ENCODE measurements around the gene CARD11. TPM values are rescaled to one million over a fixed set of nuclear protein-coding genes. Genes with fewer than 3 reads are reported as not detected.

CARD11 gene
- total RNA-seq, 1 donor from 2014 or later: 11.0 TPM

GRCh38 chr7:2997014-2997413, 46.7 kb downstream of the CARD11 start:
- Mint-ChIP-seq H3K4me1 (ENCODE audit: low read depth) (peaks cover 6% of the 10 kb centered on the region), H3K36me3 (ENCODE audit: insufficient read depth) (no peaks in the 10 kb centered on the region), H3K9me3 (ENCODE audit: low read depth) (peaks cover 5% of the 10 kb centered on the region), H3K4me3 (ENCODE audit: low read depth) (no peak overlapping the region), H3K27me3 (no peaks in the 10 kb centered on the region), H3K27ac (no peak overlapping the region)
- no peak for DNase-seq (ENCODE audit: low spot score, unreplicated experiment)
- no peak for TF ChIP-seq CTCF (IDR thresholded peaks at IDR 0.05; ENCODE audit: unreplicated experiment)

- Mint-ChIP-seq H3K27me3 (no peaks in the 10 kb centered on the region), H3K36me3 (ENCODE audit: insufficient read depth) (peaks cover 1% of the 10 kb centered on the region), H3K9me3 (ENCODE audit: low read depth) (peaks cover 7% of the 10 kb centered on the region), H3K4me3 (ENCODE audit: low read depth) (no peak overlapping the region), H3K27ac (no peak overlapping the region), H3K4me1 (ENCODE audit: low read depth) (peaks cover 6% of the 10 kb centered on the region)
- no peak for TF ChIP-seq CTCF (IDR thresholded peaks at IDR 0.05; ENCODE audit: unreplicated experiment)
- DNase-seq (ENCODE audit: low spot score, unreplicated experiment): no peak
These were observed 47.5 kb downstream of the CARD11 start for GRCh38 chr7:2996141-2996540.

DNA sequence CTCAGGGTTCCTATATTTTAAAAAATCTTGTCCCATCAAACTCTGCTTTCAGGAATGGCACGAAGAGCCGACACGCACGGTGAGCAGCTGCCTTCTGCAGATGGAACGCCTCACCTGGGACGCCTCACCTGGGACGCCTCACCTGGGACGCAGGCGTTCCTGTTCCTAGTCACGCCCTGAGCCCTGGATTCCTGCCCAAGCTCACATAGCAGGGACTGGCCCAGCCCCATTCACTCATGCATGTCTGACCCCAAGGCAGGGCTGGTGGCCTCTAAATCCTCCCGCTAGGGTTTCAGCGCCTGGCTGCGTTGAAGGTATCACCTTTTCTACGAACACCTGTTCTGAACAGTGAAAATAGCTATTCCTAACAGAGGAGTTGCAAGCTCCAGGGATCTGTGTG, 49.8 kb downstream of the CARD11 start:
- TF ChIP-seq CTCF (IDR thresholded peaks at IDR 0.05; ENCODE audit: unreplicated experiment): no peak
- H3K4me1 Mint-ChIP-seq (ENCODE audit: low read depth): no peaks in the 10 kb centered on the region
- H3K27me3 Mint-ChIP-seq: no peaks in the 10 kb centered on the region
- no peak overlapping the region for H3K27ac Mint-ChIP-seq
- H3K36me3 Mint-ChIP-seq (ENCODE audit: insufficient read depth): peaks cover 5% of the 10 kb centered on the region
- H3K9me3 Mint-ChIP-seq (ENCODE audit: low read depth): peaks cover 12% of the 10 kb centered on the region
- H3K4me3 Mint-ChIP-seq (ENCODE audit: low read depth): no peak overlapping the region
- no peak for DNase-seq (ENCODE audit: low spot score, unreplicated experiment)

- no peaks in the 10 kb centered on the region for H3K4me1 Mint-ChIP-seq (ENCODE audit: low read depth)
These were observed 50.3 kb downstream of the CARD11 start for GRCh38 chr7:2993396-2993795.

GRCh38 chr7:2990949-2991470, 52.7 kb downstream of the CARD11 start:
- Mint-ChIP-seq H3K27me3 (no peaks in the 10 kb centered on the region), H3K36me3 (ENCODE audit: insufficient read depth) (peaks cover 5% of the 10 kb centered on the region), H3K4me1 (ENCODE audit: low read depth) (no peaks in the 10 kb centered on the region), H3K9me3 (ENCODE audit: low read depth) (peaks cover 19% of the 10 kb centered on the region), H3K4me3 (ENCODE audit: low read depth) (no peak overlapping the region), H3K27ac (no peak overlapping the region)
- no peak for TF ChIP-seq CTCF (IDR thresholded peaks at IDR 0.05; ENCODE audit: unreplicated experiment)
- DNase-seq (ENCODE audit: low spot score, unreplicated experiment): no peak

More at GRCh38 chr7:2993396-2993795, 50.3 kb downstream of the CARD11 start:
- Mint-ChIP-seq H3K27ac (no peak overlapping the region), H3K4me3 (ENCODE audit: low read depth) (no peak overlapping the region), H3K36me3 (ENCODE audit: insufficient read depth) (peaks cover 5% of the 10 kb centered on the region), H3K9me3 (ENCODE audit: low read depth) (peaks cover 15% of the 10 kb centered on the region), H3K27me3 (no peaks in the 10 kb centered on the region)
- DNase-seq (ENCODE audit: low spot score, unreplicated experiment): no peak
- TF ChIP-seq CTCF (IDR thresholded peaks at IDR 0.05; ENCODE audit: unreplicated experiment): no peak

All from progenitor cell of endocrine pancreas (in vitro differentiated cells).